GM23338 (cell line): ENCODE measurements around the gene AKAP9.

Experiments
- CTCF ChIP-seq, 2 experiments: fragments of 200-600 bp in 1 of 2; sonication (generic) in 1 of 2; conservative IDR thresholded peaks; 2 replicates each; pipeline versions ENCODE4 v1.5.1 to v1.6.1; 2016 to 2017; ENCODE audit warnings: antibody characterized with exemption in 2 of 2, low read depth in 2 of 2, mild to moderate bottlenecking in 2 of 2, moderate library complexity in 1 of 2
- ETS1 ChIP-seq: IDR thresholded peaks from 2 replicates; pipeline ENCODE4 v1.6.1; 2016; ENCODE audit warnings: antibody characterized with exemption
- EZH2 ChIP-seq: fragments of 200-600 bp; sonication (generic); IDR thresholded peaks from one replicate; pipeline ENCODE4 v1.8.0; 2017; ENCODE audit warnings: antibody characterized with exemption, mild to moderate bottlenecking, low read depth; ENCODE audit not compliant: unreplicated experiment
- POLR2AphosphoS5 ChIP-seq: IDR thresholded peaks from 2 replicates; pipeline ENCODE4 v1.6.1; 2016; ENCODE audit warnings: antibody characterized with exemption, low read depth
- ZNF114 ChIP-seq: fragments of 250-450 bp; sonication (Bioruptor Pico); IDR thresholded peaks from 2 replicates; pipeline ENCODE4 v1.5.0; 2020; ENCODE audit warnings: mild to moderate bottlenecking, moderate library complexity
- TF ChIP-seq, protein P1 (sequence below): IDR thresholded peaks from one replicate; pipeline ENCODE4 v1.6.1; 2018; ENCODE audit warnings: antibody characterized with exemption; ENCODE audit not compliant: unreplicated experiment

DNA sequence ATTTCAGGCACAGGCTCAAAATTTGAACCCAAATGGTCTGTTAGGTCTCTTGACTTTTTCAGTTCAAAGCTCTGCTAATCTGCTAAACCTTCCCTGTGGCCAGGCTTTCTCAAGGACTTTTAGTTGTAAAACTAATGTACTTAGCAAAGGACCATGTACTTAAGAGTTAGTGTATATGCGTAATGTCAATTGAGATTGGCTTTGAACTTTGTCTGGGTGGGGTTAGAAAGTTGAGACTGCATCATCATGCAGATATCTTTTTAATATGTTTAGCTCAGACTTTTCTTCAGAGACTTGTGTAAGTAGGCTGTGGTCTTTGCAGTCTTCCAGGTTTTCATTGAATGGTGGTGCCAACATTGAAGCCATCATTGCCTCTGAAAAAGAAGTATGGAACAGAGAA lies 159.9 kb downstream of the AKAP9 start:
- TF ChIP-seq CTCF (conservative IDR thresholded peaks at IDR 0.05; ENCODE audit: low read depth in 2 of 2) (no peak), ETS1 (no peak), EZH2 (no peak), POLR2AphosphoS5 (no peak), ZNF114 (no peak)
- TF ChIP-seq, protein P1, sequence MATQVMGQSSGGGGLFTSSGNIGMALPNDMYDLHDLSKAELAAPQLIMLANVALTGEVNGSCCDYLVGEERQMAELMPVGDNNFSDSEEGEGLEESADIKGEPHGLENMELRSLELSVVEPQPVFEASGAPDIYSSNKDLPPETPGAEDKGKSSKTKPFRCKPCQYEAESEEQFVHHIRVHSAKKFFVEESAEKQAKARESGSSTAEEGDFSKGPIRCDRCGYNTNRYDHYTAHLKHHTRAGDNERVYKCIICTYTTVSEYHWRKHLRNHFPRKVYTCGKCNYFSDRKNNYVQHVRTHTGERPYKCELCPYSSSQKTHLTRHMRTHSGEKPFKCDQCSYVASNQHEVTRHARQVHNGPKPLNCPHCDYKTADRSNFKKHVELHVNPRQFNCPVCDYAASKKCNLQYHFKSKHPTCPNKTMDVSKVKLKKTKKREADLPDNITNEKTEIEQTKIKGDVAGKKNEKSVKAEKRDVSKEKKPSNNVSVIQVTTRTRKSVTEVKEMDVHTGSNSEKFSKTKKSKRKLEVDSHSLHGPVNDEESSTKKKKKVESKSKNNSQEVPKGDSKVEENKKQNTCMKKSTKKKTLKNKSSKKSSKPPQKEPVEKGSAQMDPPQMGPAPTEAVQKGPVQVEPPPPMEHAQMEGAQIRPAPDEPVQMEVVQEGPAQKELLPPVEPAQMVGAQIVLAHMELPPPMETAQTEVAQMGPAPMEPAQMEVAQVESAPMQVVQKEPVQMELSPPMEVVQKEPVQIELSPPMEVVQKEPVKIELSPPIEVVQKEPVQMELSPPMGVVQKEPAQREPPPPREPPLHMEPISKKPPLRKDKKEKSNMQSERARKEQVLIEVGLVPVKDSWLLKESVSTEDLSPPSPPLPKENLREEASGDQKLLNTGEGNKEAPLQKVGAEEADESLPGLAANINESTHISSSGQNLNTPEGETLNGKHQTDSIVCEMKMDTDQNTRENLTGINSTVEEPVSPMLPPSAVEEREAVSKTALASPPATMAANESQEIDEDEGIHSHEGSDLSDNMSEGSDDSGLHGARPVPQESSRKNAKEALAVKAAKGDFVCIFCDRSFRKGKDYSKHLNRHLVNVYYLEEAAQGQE = no peak
